AG10803 (cell line): ENCODE results near the gene SP140.
"Not testable (repeated sequence)": the region's sequence is repeated elsewhere in the genome, so short reads cannot be mapped to it uniquely, and the experiment has no call there.

ENCODE experiments used
- DNase-seq: peaks from one replicate; pipeline ENCODE4 v3.0.0; 2010; ENCODE audit warnings: low read depth
- H3K4me3 ChIP-seq: 2 replicates; pipeline ENCODE4 v1.5.1; 2011; ENCODE audit warnings: mild to moderate bottlenecking, low read length, control low read depth
- TF ChIP-seq, protein P1 (sequence below): conservative IDR thresholded peaks from 2 replicates; pipeline ENCODE4 v1.5.1; 2011; ENCODE audit warnings: mild to moderate bottlenecking, low read length, control low read depth, inconsistent platforms

Gene SP140

DNA sequence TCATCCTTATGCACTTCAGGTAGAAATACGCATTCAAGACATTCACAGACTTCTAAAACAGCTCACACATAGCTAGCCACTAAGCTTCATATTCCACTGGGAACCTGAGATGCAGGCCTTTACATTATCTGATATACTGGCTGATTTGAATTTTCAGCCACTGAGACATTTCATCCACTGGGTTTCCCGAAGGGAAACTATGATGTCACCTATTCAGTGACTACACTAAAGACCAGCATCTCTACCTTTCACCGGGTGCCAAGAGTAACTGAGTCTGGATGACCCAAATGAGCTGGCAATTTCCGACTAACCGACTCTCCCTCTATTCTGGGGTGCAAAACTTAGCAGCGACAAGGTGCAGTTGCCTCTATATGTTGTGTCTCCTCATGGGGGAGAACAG is 69.7 kb downstream of the SP140 start:
- DNase-seq: no peak
- H3K4me3 ChIP-seq: no peak overlapping the region
- TF ChIP-seq, protein P1, sequence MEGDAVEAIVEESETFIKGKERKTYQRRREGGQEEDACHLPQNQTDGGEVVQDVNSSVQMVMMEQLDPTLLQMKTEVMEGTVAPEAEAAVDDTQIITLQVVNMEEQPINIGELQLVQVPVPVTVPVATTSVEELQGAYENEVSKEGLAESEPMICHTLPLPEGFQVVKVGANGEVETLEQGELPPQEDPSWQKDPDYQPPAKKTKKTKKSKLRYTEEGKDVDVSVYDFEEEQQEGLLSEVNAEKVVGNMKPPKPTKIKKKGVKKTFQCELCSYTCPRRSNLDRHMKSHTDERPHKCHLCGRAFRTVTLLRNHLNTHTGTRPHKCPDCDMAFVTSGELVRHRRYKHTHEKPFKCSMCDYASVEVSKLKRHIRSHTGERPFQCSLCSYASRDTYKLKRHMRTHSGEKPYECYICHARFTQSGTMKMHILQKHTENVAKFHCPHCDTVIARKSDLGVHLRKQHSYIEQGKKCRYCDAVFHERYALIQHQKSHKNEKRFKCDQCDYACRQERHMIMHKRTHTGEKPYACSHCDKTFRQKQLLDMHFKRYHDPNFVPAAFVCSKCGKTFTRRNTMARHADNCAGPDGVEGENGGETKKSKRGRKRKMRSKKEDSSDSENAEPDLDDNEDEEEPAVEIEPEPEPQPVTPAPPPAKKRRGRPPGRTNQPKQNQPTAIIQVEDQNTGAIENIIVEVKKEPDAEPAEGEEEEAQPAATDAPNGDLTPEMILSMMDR: no peak

GRCh38 chr2:230296917-230297316 is 71.4 kb downstream of the SP140 start:
- no peak for DNase-seq
- H3K4me3 ChIP-seq: no peak overlapping the region
- TF ChIP-seq, protein P1: no peak

GRCh38 chr2:230299618-230300017 is 74.1 kb downstream of the SP140 start:
- H3K4me3 ChIP-seq: no peak overlapping the region
- no peak for DNase-seq
- TF ChIP-seq, protein P1: no peak

DNA sequence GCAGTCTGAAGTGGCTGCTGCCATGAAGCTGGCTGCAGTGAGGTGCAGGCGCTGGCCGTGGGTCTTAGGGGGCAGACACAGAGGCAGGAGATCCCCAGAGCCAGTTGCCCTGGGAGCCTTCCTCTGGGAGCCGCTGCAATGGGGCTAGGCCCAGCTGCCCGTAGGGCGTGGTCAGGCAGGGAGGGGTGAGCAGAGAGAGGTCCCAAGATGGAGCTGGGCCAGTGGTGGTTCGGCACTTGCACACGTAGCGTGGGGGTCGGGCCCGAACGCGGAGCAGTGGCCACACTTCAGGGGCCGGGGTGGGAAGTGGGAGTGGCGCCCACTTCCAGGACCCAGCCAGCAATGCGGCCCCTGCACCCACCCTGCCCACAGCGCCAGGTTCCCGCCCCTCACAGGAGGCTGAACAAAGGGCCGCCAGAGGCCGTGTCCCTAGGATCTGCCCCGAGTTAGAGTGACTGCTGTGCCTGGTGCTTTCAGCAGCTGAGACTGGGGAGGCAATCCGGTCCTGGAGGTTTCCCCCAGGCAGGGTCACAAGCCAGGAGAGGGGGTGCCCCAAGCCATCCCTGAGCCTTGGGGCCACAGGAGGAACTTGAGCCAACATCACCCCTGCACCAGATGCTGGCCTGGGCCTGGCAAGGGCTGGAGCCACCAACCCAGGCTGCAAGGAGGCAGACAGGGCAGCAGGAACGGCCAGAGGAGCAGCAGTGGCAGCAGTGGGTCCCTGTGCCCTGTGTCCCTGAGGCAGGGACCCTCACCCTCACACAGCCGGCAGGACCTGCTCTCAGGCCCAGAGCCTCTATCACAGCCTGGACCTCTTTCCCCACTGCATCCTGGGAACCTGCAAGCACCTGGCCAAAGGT is 80.1 kb downstream of the SP140 start:
- TF ChIP-seq, protein P1: no peak
- no peak for DNase-seq
- no peak overlapping the region for H3K4me3 ChIP-seq

DNA sequence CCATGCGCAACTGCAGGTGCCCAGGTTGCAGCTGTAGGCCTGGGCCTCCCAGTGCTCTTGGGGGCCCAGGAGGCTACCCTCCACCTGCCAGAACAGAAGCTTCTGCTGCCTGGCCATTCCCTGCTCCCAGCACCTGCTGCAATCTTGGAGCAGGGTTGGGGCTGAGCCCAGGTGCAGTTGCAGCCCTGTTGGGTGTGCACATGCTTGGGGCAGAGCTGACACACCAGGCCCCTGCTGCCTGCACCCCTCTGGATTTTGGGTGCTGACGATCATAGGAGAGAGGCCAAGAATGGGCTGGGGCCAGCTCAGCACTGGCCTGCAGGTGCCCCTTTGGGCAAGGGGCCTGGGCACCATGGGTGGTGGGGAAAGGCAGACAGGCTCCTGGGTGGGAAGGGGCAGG is 80.9 kb downstream of the SP140 start:
- no peak overlapping the region for H3K4me3 ChIP-seq
- TF ChIP-seq, protein P1: no peak
- no peak for DNase-seq

GRCh38 chr2:230307485-230307884 is 81.9 kb downstream of the SP140 start:
- TF ChIP-seq, protein P1: no peak
- no peak for DNase-seq
- no peak overlapping the region for H3K4me3 ChIP-seq

GRCh38 chr2:230308402-230309000 is 83.0 kb downstream of the SP140 start:
- TF ChIP-seq, protein P1: no peak
- DNase-seq: no peak
- H3K4me3 ChIP-seq: no peak overlapping the region

- not testable (repeated sequence) for DNase-seq, H3K4me3 ChIP-seq
Measured at GRCh38 chr2:230310792-230311191, 85.3 kb downstream of the SP140 start.

DNA sequence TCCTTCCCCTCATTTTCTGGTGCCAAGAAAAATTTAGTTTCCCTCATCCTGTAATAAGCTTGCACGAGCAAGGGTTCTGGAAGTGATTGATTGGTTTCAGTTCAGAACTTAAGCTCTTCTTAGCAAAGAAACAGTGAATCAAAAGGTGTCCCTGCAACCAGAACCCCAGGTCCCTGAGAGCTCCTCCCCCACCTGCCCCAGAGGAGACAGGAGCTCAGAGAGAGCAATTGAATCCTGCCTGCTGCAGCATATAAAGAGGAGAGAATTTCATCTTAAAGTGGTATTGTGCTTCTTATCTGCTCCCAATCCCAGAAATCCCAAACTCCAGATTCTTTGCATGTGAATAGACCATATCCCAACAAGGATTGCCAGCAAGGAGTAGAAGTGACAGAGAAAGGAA is 86.1 kb downstream of the SP140 start:
- not testable (repeated sequence) for H3K4me3 ChIP-seq, DNase-seq
